Measurements from ENCODE around the gene AFF3.

Gene AFF3

DNA sequence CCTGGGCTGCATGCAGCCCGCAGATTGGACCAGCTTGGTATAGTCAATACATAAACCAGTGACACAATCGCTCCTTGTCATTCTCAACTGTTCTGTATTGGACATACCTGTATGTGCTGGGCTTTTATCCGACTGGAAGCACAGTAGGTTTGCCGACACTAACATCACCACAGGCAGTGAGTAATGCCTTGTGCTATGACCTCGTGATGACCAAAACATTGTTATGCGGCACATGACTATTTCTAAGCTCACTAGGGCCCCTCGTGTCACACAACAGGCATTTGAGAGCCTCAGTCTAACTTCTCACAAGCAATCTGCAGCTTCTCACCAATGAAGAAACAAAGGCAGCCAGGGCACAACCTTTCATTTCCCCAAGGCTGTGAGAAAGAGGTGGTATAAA is 320.8 kb downstream of the AFF3 start:
- TF ChIP-seq, protein P1, sequence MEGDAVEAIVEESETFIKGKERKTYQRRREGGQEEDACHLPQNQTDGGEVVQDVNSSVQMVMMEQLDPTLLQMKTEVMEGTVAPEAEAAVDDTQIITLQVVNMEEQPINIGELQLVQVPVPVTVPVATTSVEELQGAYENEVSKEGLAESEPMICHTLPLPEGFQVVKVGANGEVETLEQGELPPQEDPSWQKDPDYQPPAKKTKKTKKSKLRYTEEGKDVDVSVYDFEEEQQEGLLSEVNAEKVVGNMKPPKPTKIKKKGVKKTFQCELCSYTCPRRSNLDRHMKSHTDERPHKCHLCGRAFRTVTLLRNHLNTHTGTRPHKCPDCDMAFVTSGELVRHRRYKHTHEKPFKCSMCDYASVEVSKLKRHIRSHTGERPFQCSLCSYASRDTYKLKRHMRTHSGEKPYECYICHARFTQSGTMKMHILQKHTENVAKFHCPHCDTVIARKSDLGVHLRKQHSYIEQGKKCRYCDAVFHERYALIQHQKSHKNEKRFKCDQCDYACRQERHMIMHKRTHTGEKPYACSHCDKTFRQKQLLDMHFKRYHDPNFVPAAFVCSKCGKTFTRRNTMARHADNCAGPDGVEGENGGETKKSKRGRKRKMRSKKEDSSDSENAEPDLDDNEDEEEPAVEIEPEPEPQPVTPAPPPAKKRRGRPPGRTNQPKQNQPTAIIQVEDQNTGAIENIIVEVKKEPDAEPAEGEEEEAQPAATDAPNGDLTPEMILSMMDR (IDR thresholded peaks at IDR 0.05; ENCODE audit: low read depth, low read length): no peak
- H3K4me3 ChIP-seq (ENCODE audit: low read depth, low read length): no peak overlapping the region
- DNase-seq (ENCODE audit: low read depth, low spot score): peak; percentile 77
- in situ Hi-C loops (cut with HindIII; ENCODE audit: low sequenced_read_pairs): no loop called here

DNA sequence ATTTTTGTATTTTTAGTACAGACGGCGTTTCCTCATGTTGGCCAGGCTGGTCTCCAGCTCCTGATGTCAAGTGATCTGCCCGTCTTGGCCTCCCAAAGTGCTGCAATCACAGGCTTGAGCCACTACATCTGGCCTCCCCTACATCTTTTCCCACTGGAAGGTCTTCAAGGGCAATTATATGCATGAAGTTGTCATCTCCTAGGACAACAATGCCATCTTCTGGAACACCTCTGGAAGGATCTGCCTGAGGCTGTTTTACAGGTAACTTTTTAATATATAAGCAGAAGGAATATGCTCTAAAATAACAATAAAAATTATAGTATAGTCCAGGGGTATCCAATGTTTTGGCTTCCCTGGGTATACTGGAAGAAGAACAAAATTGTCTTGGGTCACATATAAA is 321.4 kb downstream of the AFF3 start:
- TF ChIP-seq, protein P1 (IDR thresholded peaks at IDR 0.05; ENCODE audit: low read depth, low read length): no peak
- in situ Hi-C loops (cut with HindIII; ENCODE audit: low sequenced_read_pairs): no loop called here
- no peak for DNase-seq (ENCODE audit: low read depth, low spot score)
- no peak overlapping the region for H3K4me3 ChIP-seq (ENCODE audit: low read depth, low read length)

DNA sequence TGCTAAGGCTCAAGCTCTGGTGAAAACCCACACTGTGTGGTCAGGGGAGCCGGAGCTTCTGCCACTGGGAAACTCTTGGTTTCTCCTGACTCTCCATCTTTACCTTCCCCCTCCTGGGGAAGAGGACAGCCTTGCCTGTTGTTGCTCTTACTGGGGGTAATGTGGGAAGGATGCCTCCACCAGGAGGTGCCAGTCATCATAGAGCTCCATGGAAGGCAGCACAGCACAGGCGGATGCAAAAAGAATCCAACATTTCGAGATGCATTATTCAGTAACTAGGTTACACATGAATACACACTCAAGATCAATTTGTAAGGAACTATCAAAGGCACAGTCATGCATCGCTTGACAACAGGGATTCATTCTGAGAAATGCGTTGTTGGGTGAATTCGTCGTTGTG is 322.6 kb downstream of the AFF3 start:
- in situ Hi-C loops (cut with HindIII; ENCODE audit: low sequenced_read_pairs): no loop called here
- TF ChIP-seq, protein P1 (IDR thresholded peaks at IDR 0.05; ENCODE audit: low read depth, low read length): peak; percentile 33
- no peak overlapping the region for H3K4me3 ChIP-seq (ENCODE audit: low read depth, low read length)
- no peak for DNase-seq (ENCODE audit: low read depth, low spot score)

DNA sequence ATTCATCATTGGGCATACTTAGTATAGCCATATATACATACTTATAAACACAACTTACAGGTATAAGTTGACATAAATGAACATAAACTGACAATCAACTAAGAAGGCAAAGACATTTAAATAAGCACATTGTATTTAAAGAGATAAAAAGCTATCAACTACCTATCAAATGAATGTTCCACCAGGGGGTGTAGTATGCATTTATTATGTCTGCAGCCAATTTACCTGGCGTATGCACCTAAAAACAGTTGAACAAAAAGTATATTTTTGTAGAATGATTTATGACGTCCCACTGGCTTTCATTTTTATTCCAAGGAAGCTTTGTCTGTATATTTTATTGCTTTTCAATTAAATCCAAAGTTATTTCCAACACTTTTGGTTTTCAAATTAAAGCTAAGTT is 323.5 kb downstream of the AFF3 start:
- TF ChIP-seq, protein P1 (IDR thresholded peaks at IDR 0.05; ENCODE audit: low read depth, low read length): peak; percentile 17
- in situ Hi-C loops (cut with HindIII; ENCODE audit: low sequenced_read_pairs): no loop called here
- DNase-seq (ENCODE audit: low read depth, low spot score): no peak
- no peak overlapping the region for H3K4me3 ChIP-seq (ENCODE audit: low read depth, low read length)

DNA sequence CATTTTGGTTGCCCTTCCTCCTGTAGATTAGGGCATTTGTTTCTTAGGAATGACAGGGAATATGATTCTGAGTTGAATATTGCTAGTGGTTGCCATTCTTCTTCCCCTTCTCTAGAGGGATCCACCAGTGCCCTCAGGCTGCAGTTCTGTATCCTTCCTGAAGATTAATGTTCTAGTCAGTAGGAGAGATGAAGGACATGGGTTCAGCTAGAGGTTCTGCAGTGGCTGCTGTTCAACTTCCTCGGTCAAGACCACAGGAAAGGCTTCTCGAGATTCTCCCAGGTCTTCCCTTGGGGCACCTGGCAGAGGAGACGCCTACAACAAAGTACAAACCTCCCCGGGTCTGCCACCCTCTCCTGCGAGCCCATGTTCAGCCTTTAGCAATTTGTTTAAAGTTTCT is 325.5 kb downstream of the AFF3 start:
- TF ChIP-seq, protein P1 (IDR thresholded peaks at IDR 0.05; ENCODE audit: low read depth, low read length): no peak
- DNase-seq (ENCODE audit: low read depth, low spot score): no peak
- H3K4me3 ChIP-seq (ENCODE audit: low read depth, low read length): no peak overlapping the region
- in situ Hi-C loops (cut with HindIII; ENCODE audit: low sequenced_read_pairs): no loop called here

DNA sequence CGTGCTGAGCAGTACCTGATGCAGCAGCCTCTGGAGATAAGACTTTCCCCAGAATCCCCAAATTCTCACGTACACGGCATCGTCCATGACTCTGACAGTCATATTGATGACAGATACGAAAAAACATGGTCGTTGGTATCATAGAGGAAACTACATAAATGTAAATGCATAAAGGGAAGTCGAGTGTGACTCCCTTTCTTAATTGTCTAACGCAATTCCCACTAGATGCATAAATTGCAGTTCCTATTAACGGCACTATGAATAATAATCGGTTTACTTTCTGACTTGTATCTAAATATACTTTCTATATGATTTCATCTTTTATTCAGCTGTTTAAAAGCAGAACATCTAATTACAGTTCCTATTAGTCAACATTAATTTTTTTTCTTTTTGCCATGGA is 330.0 kb downstream of the AFF3 start:
- in situ Hi-C loops (cut with HindIII; ENCODE audit: low sequenced_read_pairs): no loop called here
- TF ChIP-seq, protein P1 (IDR thresholded peaks at IDR 0.05; ENCODE audit: low read depth, low read length): no peak
- no peak for DNase-seq (ENCODE audit: low read depth, low spot score)
- H3K4me3 ChIP-seq (ENCODE audit: low read depth, low read length): no peak overlapping the region

DNA sequence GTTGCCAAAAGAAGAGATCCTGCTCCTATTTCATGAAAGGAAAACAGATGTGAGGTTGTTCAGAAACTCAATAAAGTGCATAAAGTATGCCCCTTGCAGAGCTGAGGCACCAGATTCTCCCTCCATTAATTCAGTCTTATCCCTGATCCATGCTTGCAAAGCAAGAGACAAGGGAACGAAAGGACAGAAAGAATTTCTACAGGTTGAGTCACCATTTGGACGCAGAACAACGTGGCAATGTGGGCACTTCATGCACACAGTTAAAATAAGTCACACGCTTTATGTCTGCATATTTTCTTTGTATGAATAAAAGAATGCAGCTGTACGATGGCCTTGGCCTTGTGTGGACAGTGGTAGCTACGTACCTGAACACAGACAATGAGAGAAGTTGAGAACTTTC is 330.8 kb downstream of the AFF3 start:
- peak; percentile 80 for DNase-seq (ENCODE audit: low read depth, low spot score)
- in situ Hi-C loops (cut with HindIII; ENCODE audit: low sequenced_read_pairs): no loop called here
- no peak overlapping the region for H3K4me3 ChIP-seq (ENCODE audit: low read depth, low read length)
- TF ChIP-seq, protein P1 (IDR thresholded peaks at IDR 0.05; ENCODE audit: low read depth, low read length): no peak
